Sciatic nerve (tissue), 2 donors: ENCODE measurements around the gene HOMER2. TPM values are rescaled to one million over a fixed set of nuclear protein-coding genes. Genes with fewer than 3 reads are reported as not detected.
"Not testable (repeated sequence)": the region's sequence is repeated elsewhere in the genome, so short reads cannot be mapped to it uniquely, and the experiment has no call there.

Source experiments
- ATAC-seq: fragments of 200-7000 bp; cut with Tn5 transposase; one replicate; pipeline ENCODE4 v1.9.1; 2020; ENCODE audit warnings: mild to moderate bottlenecking, moderate library complexity
- DNase-seq: peaks from one replicate; pipeline ENCODE4 v3.0.0-alpha.2; 2020; ENCODE audit warnings: low spot score
- intact Hi-C: fragments of 100-400 bp; cut with DNase I; formaldehyde crosslinking; loops from one replicate; pipeline ENCODE4 v1.14.2; 2022
- total RNA-seq: library from RNA; stranded (reverse); fragmentation: NEBNext Ultra II Directional; extraction: Animal tissue kit (Norgen Biotek cat#: 25700); gene quantifications from one replicate; pipeline ENCODE4 v1.2.1, GENCODE V29; 2021
- donor health status: DM: no; HTN: no; CAD: no.
- donor health status: DM: no; HTN: no; CAD: no.

HOMER2 gene
- total RNA-seq, 1 donor from 2014 or later = 13.2 TPM

DNA sequence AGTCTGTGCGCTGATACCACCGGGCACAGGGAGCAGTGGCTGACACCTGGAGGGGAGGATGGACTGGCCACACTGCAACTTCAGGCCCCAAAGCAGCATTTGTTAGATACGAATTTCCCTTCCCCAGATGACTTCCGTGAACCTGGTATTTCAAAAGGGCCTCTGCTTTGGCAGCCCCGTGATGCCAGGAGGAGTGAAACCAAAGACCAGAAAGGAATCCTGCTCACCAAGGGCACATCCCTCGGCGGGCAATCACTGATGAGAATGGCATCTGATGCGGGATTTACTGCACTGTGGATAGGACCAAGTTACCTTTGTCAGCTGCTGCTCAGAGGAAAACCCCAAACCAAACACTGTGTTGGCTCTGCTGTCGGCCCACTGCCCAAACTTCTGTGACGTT is 77.6 kb downstream of the HOMER2 start:
- ATAC-seq = no peak
- intact Hi-C loops = no loop called here
- DNase-seq = no peak

DNA sequence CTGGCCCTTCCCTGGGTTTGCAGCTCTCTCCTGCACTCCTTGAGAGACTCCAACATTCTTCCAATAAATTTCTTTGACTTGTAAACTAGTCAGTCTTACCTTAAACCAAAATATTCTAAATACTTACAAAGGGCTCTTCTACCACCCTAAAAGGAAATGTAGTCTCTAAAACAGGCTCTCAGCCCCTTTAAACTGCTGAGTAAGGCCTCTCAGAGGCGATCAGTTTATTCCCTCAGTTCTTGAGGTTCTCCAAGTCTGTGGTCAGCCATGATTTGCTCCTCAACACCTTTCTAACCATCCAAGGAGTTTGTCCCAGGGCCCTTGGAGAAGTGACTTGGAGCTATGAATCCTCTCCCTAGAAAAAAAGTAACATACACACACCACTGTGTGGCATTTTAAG is 78.3 kb downstream of the HOMER2 start:
- intact Hi-C loops = no loop called here
- ATAC-seq = no peak
- no peak for DNase-seq

DNA sequence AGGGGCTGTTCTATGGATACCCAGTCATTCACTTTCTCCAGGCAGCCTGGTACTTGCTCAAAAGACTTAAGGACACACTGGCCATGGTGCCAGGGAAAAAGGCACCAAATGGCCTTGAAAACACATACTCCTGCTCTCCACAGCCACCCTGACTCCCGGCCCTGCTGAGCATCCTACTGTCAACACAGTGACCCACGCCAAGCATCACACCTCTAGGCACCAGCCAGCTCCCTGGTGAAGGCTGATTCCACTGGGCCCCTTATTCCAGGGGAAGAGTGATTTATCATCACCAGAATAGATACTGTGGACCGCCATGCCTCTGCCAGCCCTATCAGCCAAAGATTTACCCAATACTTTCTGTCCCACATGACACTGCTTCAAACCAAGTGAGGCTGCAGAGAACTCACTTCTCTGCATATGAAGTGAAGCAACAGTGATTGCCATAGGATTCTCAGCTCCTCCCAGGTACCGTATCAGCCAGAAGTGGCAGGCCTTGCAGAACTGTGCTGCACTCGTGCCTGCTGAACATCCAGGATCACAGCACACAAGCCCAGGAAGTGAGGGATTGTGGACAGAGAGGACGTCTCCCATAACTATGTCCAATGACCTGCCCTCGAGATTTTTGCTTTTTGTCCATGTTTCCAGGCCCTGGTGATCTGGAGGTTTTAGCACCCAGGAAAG is 79.4 kb downstream of the HOMER2 start:
- intact Hi-C loops = no loop called here
- DNase-seq = no peak

DNA sequence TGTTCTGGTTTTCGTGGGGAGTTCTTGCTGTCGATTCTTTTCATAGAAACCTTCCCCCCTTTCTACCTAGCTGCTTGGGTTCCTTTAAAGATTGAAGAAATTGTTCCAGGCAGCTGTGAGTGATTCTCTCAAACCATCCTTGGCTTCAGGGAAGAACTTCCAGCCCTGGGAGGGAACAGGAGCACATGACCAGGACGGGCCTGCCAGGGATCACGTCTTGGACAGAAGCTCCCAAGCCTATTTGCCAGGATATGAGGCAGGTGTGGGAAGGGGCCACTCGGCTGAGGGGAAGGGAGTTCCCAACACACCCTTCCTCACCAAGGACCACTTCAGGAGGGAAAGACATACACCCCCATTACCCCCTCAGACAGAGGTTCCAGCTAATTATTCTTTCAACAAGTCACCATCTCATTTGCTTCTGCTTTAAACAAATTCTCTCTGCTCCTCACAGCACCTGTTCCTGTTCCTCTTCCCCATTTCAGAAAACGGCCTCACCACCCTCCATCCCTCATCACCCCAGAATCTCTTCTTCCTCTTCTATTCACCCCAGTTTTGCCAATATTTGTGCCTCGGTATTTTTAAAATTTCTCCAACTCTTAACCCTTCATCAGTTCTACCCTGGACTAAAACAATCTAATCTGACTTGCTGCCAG is 80.6 kb downstream of the HOMER2 start:
- ATAC-seq (no peak), DNase-seq (no peak)
- intact Hi-C loops = no loop called here

More for the DNA sequence above, 79.4 kb downstream of the HOMER2 start:
- no peak for ATAC-seq

DNA sequence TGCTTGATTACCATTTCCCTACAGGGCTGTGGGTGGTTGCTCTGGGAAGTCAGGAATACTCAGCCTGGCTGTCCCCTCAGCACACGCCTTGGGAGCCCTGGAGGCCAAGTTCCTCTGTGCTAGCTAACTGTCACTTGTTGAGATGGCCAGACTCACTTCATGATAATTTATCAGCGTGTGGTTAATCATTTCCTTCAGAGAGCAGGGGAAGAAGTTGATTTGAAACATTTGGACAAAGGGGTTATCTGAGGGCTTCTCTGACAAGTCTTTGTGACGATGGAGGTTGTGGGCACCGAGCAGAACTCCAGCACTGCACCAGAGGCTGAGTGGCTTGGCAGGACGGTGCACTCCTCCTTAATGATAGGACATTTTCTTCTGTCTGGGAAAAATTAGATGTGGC is 81.2 kb downstream of the HOMER2 start:
- DNase-seq (no peak), ATAC-seq (peak; percentile 24)
- intact Hi-C loops = no loop called here

DNA sequence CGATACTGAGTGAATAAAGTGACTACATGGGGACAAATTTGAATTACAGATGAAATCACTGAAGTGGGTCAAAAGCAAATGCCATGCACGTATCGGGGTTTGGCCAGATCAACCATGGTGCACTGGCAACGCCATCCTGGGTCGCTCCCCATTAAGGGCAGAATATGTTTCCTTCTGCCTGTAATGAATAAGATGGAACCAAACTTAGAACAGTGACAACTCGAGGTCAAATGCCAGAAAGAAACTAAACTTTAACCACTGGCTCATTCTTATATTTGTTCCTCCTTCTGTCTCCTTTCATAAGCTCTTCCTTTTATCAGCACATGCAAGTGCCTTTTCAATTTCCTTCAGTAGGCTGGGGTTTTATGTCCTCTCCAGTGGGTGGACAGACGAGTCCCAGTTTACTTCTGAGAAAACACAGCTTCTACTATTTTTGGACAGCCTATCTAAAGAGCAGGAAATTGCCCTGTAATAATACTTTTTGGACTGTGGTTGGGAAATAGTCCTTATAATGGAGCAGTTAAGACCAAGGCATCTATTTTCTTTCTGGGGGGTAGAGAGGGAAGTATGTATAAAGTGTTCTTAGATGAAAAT is 81.7 kb downstream of the HOMER2 start:
- DNase-seq (no peak), ATAC-seq (peak; percentile 32)
- intact Hi-C loops = no loop called here

DNA sequence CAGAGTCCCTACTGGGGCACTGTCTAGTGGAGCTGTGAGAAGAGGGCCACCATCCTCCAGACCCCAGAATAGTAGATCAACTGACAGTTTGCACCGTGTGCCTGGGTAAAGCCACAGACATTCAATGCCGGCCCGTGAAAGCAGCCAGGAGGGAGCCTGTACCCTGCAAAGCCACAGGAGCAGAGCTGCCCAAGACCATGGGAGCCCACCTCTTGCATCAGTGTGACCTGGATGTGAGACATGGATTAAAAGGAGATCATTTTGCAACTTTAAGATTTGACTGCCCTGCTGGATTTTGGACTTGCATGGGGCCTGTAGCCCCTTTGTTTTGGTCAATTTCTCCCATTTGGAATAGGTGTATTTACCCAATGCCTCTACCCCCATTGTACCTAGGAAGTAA is 86.5 kb downstream of the HOMER2 start:
- ATAC-seq, intact Hi-C loops: not testable (repeated sequence)
- DNase-seq = peak; percentile 18

DNA sequence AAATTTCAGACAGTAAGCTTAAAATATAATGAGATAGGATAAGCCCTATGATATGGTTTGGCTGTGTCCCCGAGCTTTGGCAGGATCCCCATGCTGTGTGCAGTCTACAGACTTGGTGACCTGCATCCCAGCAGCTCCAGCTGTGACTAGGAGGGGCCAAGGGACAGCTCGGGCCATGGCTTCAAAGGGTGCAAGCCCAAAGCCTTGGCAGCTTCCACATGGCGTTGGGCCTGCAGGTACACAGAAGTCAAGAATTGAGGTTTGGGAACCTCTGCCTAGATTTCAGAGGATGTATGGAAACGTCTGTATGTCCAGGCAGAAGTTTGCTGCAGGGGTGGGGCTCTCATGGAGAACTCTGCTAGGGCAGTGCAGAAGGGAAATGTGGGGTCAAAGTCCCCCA is 86.9 kb downstream of the HOMER2 start:
- intact Hi-C loops, ATAC-seq, DNase-seq: not testable (repeated sequence)

DNA sequence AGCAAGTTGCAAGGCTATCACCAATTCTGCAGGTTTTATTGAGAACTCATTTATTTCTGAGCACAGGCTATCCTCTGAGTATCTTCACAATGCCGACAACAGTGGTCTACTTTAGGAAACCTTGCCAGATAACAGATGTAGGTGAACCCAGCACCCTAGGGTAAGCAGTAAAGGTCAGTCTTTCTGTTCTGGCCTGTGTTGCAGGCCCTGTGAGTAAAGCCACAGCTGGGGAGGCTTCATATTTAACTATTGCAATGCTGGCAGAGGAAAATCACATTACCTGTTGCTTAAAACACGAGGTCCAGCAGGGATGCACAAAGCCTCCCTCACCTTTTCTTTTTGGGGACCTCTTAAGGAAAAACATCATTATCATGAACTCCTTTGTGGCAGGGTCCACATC is 87.6 kb downstream of the HOMER2 start:
- DNase-seq = no peak
- no peak for ATAC-seq
- intact Hi-C loops = no loop called here

DNA sequence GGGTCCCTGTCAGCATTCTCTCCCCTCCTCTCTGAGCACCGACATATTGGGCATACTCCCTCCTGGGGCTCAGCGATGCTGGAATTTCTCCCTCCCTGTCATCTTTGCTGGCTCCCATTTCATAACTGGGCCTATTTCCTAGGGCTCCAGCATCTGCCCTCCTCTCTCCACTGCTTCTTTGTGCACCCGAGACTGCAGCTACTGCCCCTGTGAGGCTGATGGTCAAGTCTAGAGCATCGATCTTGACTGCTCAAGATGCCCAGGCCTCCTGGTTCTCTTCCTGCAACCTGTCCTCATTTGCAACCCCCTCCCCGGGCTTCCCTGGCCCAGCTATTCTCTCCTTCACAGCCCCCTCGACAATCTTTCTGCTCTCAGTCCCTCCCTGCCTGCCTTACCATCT is 89.6 kb downstream of the HOMER2 start:
- ATAC-seq (no peak), DNase-seq (peak; percentile 9)
- intact Hi-C loops = no loop called here

DNA sequence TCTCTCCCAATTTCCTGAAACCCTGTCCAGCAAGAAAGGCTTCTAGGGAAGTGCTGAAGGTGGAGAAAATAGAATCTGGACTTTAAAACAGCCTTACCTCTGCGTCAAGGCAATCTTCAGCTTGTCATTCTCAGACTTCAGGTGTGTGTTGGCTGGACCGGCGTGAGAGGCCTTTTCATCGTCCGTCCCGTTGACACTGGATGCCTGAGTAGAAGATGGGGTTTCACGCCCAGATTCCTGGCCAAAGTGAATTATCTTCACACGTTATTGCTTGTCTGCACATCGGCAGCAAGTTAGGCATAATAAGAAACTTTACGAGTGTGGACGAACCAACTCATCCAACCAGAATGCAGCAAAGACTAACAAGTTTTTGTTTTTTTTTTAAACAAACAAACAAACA is 93.6 kb downstream of the HOMER2 start:
- intact Hi-C loops = no loop called here
- ATAC-seq (no peak), DNase-seq (peak; percentile 21)

DNA sequence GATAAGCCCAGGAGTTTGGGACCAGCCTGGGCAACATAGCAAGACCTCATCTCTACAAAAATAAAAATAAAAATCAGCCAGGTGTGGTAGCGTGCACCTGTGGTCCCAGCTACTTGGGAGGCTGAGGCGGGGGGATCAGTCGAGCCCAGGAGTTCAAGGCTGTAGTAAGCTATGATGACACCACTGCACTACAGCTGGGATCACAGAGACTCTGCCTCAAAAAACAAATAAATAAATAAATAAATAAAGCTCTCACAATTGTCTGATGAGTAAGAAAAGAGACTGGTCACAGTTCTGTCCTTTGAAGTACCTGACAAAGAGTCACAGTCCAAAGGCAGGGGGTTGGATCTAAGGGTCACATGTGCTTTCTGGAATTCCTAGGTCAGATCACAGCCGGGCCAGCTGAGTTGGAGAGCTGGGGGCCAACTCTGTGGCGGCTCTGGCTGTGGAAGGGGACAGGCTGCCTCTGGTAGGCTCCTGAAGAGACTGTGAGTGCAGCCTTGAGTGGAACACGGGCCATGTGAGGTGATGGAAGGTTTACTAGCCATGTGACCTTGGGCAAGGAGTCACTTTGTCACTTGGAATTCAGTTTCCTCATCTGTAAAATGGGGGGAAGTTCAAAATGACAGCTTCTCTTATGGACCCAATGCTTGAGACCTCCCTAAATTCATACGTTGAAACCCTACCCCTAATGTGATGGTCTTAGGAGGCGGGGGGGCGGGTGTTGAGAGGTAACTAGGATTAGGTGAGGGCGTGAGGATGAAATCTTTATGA is 95.9 kb downstream of the HOMER2 start:
- no peak for ATAC-seq
- peak; percentile 13 for DNase-seq

DNA sequence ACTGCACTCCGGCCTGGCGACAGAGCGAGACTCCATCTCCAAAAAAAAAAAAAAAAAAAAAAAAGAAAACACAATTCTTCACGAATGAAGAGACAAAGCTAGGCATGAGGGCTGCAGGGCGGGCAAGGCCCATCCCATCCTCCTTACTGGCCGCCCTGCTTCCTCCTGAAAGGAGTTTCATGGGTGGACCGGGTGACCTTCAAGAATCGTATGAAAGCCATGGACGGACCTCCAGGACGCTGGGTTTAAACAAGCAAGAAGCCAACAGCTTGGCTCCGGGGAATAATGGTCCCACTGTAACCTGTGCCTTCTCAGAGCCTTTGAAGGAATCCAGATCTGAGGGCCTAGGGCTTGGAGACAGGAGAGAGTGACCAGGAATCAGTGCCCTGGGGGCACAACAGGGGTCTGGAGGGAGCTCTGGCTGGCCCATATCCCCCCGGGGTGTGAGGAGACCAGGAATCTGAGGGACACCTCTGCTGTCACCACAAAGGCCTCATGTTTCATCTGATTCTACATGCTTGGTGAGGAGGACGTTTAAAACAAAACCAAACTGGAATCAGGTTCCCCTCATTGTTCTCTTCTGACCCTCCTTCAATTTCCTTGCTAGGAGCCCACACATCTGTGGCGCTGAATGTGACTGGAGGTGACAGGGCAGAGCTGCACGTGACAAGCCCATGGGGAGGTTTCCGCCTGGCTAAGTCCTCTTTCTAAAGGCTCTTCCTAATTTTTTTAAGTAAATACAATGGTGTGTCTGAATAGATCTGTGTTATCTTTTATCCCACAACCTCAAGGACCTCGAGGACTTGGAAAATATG is 97.0 kb downstream of the HOMER2 start:
- DNase-seq (no peak), ATAC-seq (no peak)
- intact Hi-C loops = no loop called here

More for the DNA sequence above, 95.9 kb downstream of the HOMER2 start:
- intact Hi-C loops = no loop called here

DNA sequence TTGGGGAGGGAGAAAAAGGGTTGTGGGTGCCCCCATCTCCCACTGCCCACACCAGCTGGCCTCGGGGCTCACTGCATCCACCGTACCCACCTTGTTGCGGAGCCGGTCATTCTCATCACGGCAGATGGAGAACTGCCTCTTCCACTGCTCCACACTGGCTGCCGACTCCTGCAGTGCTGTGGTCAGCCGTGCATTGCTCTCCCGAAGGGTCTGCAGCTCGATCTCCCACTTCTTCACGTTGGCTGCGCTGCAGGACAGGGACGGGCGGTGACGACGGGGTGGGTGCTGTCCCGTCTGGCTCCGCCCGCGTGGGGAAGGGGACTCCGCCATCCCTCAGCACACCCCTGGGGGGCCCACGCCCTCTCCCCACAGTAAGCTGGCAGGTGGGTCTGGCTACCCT is 98.0 kb downstream of the HOMER2 start:
- intact Hi-C loops = no loop called here
- ATAC-seq = no peak
- DNase-seq = no peak

DNA sequence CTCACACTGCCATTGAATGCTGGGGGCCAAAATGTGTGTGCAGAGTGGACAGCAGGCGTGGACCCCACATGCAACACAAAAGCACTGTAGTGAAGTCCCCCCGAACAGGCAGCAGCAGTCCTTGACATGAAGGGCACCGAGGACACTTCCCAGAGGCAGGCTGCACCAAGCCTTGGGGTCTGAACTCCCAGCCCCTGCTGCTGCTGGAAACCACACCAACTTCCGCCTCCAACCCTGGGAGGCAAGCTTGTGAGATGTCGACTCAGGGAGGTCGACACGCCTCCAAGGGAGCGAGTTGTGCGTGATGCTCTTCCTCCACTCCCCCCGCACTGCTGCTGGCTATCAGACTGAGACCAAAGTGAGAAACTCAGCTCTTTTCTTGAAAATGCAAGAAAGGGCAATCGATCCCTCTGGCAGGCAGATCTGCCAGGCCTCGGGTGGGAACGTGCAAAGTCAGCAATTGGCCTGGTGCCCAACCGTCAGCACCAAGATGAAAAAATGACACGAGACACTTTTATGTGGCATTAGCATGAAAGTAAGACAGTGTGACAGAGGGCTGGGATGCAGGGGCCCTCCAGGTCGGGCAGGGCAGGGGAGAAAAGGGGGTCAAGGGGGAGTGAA is 99.5 kb downstream of the HOMER2 start:
- intact Hi-C loops = no loop called here
- DNase-seq = no peak
- no peak for ATAC-seq

DNA sequence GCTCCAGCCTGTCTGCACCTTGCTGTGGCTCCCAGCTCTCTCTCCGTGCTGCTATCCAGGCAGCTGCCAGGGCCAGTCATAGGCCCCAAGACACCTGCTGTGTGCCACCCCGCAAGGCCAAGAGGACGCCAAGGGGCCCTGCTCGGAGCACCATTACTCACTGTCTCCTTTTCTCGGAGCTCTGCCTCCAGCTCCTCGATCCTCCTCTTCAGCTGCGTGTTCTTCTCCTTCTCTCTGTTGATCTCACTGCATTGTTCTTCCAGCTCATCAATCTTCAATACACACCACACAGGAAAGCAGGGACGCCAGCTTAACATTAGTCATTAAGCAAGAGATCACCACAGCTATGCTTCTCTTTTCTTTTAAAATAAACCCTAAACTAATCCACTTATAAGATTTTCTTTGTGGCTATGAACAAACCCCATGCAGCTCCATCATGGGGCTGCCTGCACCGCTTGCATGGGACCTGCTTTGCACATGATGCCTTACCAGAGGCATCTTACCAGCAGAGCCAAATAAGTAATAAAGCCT is 100.5 kb downstream of the HOMER2 start:
- intact Hi-C loops = no loop called here
- ATAC-seq (no peak), DNase-seq (no peak)

DNA sequence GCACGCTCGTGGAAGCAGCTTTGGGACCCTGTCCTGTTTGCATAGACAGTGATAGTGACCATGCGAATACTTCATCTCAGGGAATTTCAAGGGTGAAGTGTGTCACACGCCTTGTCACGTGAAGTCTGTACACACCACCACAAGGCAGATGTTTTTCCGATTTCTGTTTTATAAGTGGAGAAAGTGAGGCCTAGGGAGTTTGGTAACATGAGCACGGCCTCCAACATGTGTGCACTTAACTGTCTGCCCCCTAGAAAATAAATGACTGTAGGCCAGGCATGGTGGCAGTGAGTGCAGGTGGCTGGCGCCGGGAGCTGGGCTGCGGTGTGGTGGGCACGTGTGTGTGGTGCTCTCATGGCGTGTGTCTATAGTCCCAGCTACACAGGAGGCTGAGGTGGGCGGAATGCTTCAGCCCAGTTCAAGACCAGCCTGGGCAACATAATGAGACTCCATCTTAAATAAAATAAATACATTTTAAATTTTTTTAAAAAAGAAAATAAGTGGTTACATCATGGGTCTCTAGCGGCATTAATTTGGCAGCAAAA is 101.1 kb downstream of the HOMER2 start:
- ATAC-seq (no peak), DNase-seq (no peak)
- intact Hi-C loops = no loop called here

DNA sequence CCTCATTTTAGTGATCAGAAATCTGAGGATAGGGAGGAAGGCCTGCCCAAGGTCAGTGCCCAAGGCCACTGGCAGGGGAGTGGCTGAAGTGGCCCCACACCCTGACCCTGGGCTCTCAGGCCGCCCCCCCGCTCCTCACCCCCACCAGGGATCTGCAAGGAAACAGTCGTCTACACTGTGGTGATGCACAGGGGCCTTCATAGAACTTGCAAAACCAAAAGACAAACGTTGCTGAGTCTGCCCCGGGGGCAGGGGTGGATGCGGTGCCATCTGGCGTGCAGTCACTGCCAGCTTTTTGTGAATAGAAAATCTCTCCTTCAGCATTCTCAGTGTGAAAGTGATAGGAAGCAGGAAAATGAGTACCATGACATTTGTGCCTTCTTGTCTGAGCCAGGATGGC is 101.8 kb downstream of the HOMER2 start:
- DNase-seq (no peak), ATAC-seq (no peak)
- intact Hi-C loops = no loop called here
